Spleen (tissue), 11 donors: ENCODE data around the gene PCP2. TPM values are rescaled to one million over a fixed set of nuclear protein-coding genes. Genes with fewer than 3 reads are reported as not detected.

Experiments used
- DNase-seq: peaks from one replicate; pipeline ENCODE4 v3.0.0-alpha.2; 2020
- H3K27ac ChIP-seq, 8 donors: fragments of 200-600 bp; sonication (generic) in 7 of 8; 1 replicate in 4 of 8; 2 replicates in 4 of 8; pipeline versions ENCODE4 v1.5.0 to v1.8.0; 2016 to 2021; ENCODE audit warnings: inconsistent platforms in 4 of 8, mild to moderate bottlenecking in 4 of 8, moderate library complexity in 1 of 8
- H3K27me3 ChIP-seq, 7 donors: fragments of 200-600 bp; sonication (generic) in 6 of 7; replicated peaks in 1 of 7; 1 replicate in 4 of 7; 2 replicates in 3 of 7; pipeline versions ENCODE4 v1.5.0 to v1.8.0; 2016 to 2021; ENCODE audit warnings: inconsistent platforms in 3 of 7, mild to moderate bottlenecking in 1 of 7
- H3K36me3 ChIP-seq, 6 donors: fragments of 200-600 bp; sonication (generic) in 5 of 6; 1 replicate in 4 of 6; 2 replicates in 2 of 6; pipeline versions ENCODE4 v1.5.0 to v1.8.0; 2016 to 2021; ENCODE audit warnings: inconsistent platforms in 2 of 6
- H3K4me1 ChIP-seq, 6 donors: fragments of 200-600 bp; sonication (generic) in 5 of 6; 1 replicate in 3 of 6; 2 replicates in 3 of 6; pipeline versions ENCODE4 v1.5.0 to v1.8.0; 2016 to 2021; ENCODE audit warnings: inconsistent platforms in 3 of 6
- H3K4me3 ChIP-seq, 8 donors: fragments of 200-600 bp; sonication (generic) in 7 of 8; 1 replicate in 4 of 8; 2 replicates in 4 of 8; pipeline versions ENCODE4 v1.5.0 to v1.8.0; 2016 to 2021; ENCODE audit warnings: inconsistent platforms in 4 of 8, mild to moderate bottlenecking in 4 of 8, moderate library complexity in 2 of 8
- H3K9me3 ChIP-seq, 8 donors: fragments of 200-600 bp; sonication (generic) in 7 of 8; 1 replicate in 4 of 8; 2 replicates in 4 of 8; pipeline versions ENCODE4 v1.5.0 to v1.8.0; 2016 to 2021; ENCODE audit warnings: inconsistent platforms in 4 of 8
- CTCF ChIP-seq, 11 experiments: fragments of 200-600 bp in 7 of 11; fragments of 450-650 bp in 4 of 11; sonication (generic) in 4 of 11; IDR thresholded peaks in 8 of 11; conservative IDR thresholded peaks in 3 of 11; 1 replicate in 7 of 11; 2 replicates in 4 of 11; pipeline versions ENCODE4 v1.4.0 to v1.8.0; 2016 to 2021; ENCODE audit warnings: antibody characterized with exemption in 11 of 11, inconsistent platforms in 4 of 11, mild to moderate bottlenecking in 1 of 11
- POLR2A ChIP-seq, 3 donors: fragments of 450-650 bp; IDR thresholded peaks; one replicate each; pipeline ENCODE4 v1.5.1; 2017; ENCODE audit warnings: antibody characterized with exemption in 3 of 3, mild to moderate bottlenecking in 1 of 3
- POLR2AphosphoS5 ChIP-seq, 3 donors: sonication (generic); formaldehyde crosslinking; IDR thresholded peaks; one replicate each; pipeline ENCODE4 v1.5.1; 2017; ENCODE audit warnings: antibody characterized with exemption in 3 of 3
- WGBS, 5 donors: extraction: QIAGEN DNeasy Blood & Tissue Kit in 3 of 5; methylation state at CpG; one replicate each; pipeline versions ENCODE4 v1.1.5 to v1.1.7; 2013 to 2018; 5-methylcytosine and 5-hydroxymethylcytosine counted together
- intact Hi-C: fragments of 100-400 bp; cut with DNase I; formaldehyde crosslinking; loops from one replicate; pipeline ENCODE4 v1.15.0; 2023; ENCODE audit warnings: low total_unique reads
- polyA plus RNA-seq, 3 donors: library from polyadenylated mRNA; stranded (reverse); fragments of 200-250 nt; gene quantifications; one replicate each; pipeline ENCODE4 v1.2.1, GENCODE V29; 2013
- total RNA-seq, 7 donors: library from RNA; depleted of rRNA in 3 of 7; stranded (reverse); fragments of >200 nt in 3 of 7; fragmentation: NEBNext Ultra II Directional in 4 of 7; extraction: Animal tissue kit (Norgen Biotek cat#: 25700) in 4 of 7; gene quantifications; one replicate each; pipeline versions ENCODE4 v1.1.0 to v1.2.1, GENCODE V29; 2016 to 2021
- donor health status: healthy with polysubstance abuse.
- donor health status: DM: no; HTN: no; CAD: no; lungs with moderate emphysema.
- donor health status: DM: no; HTN: no; CAD: no.
- donor health status: Bipolar disorder and iron deficiency.
- donor health status: healthy.
- donor health status: DM: no; HTN: no; CAD: no.
- donor health status: DM: yes; HTN: yes; CAD: no.

The PCP2 gene
- total and polyA plus RNA-seq, 10 donors = 1.5 to 5.9 (median 2.5) TPM; not detected in 1

GRCh38 chr19:7611541-7612279 is 21.8 kb downstream of the PCP2 start:
- Histone ChIP-seq H3K9me3 (no peaks in the 10 kb centered on the region), H3K27me3 (peaks cover 0 to 9% (median 0%) of the 10 kb centered on the region in 7 donors), H3K4me3 (no peak overlapping the region), H3K36me3 (no peaks in the 10 kb centered on the region), H3K4me1 (no peaks in the 10 kb centered on the region), H3K27ac (no peak overlapping the region)
- TF ChIP-seq CTCF (IDR thresholded peaks at IDR 0.05 in 8 of 11, conservative IDR thresholded peaks at IDR 0.05 in 3 of 11) = no peak
- TF ChIP-seq POLR2A (IDR thresholded peaks at IDR 0.05) = no peak
- no peak for TF ChIP-seq POLR2AphosphoS5 (IDR thresholded peaks at IDR 0.05)
- 87 to 90% (median 88%) methylated on average over 19 to 41 of the region's 41 CpGs for WGBS, 5 donors
- intact Hi-C loops = no loop called here
- no peak for DNase-seq

GRCh38 chr19:7610491-7611240 is 22.9 kb downstream of the PCP2 start:
- Histone ChIP-seq H3K27ac (no peak overlapping the region), H3K4me3 (no peak overlapping the region), H3K9me3 (no peaks in the 10 kb centered on the region), H3K4me1 (no peaks in the 10 kb centered on the region), H3K27me3 (peaks cover 0 to 16% (median 0%) of the 10 kb centered on the region in 7 donors), H3K36me3 (no peaks in the 10 kb centered on the region)
- TF ChIP-seq CTCF (IDR thresholded peaks at IDR 0.05 in 8 of 11, conservative IDR thresholded peaks at IDR 0.05 in 3 of 11) = no peak
- TF ChIP-seq POLR2A (IDR thresholded peaks at IDR 0.05) = no peak
- TF ChIP-seq POLR2AphosphoS5 (IDR thresholded peaks at IDR 0.05) = no peak
- DNase-seq = no peak
- intact Hi-C loops = no loop called here
- WGBS, 5 donors = 73 to 89% (median 81%) methylated on average over 20 to 31 of the region's 31 CpGs

- intact Hi-C loops = no loop called here
- DNase-seq = no peak
- TF ChIP-seq POLR2A (IDR thresholded peaks at IDR 0.05) (no peak), POLR2AphosphoS5 (IDR thresholded peaks at IDR 0.05) (no peak), CTCF (IDR thresholded peaks at IDR 0.05 in 8 of 11, conservative IDR thresholded peaks at IDR 0.05 in 3 of 11) (no peak)
- Histone ChIP-seq H3K4me1 (no peaks in the 10 kb centered on the region), H3K27me3 (peaks cover 0 to 30% (median 0%) of the 10 kb centered on the region in 7 donors), H3K9me3 (no peaks in the 10 kb centered on the region), H3K27ac (no peak overlapping the region), H3K36me3 (no peaks in the 10 kb centered on the region), H3K4me3 (no peak overlapping the region)
- WGBS, 5 donors = 89 to 95% (median 92%) methylated on average over 22 to 25 of the region's 25 CpGs
Measured at GRCh38 chr19:7607874-7608560, 25.5 kb downstream of the PCP2 start.
